Spleen (tissue), 7 donors: Measurements from ENCODE around the gene KRT9.

ENCODE experiments used
- POLR2A ChIP-seq, 3 donors: fragments of 450-650 bp; IDR thresholded peaks; one replicate each; pipeline ENCODE4 v1.5.1; 2017; ENCODE audit warnings: antibody characterized with exemption in 3 of 3, mild to moderate bottlenecking in 1 of 3
- TF ChIP-seq, protein P1 (sequence below), 11 experiments: fragments of 200-600 bp in 7 of 11; fragments of 450-650 bp in 4 of 11; sonication (generic) in 4 of 11; IDR thresholded peaks in 8 of 11; conservative IDR thresholded peaks in 3 of 11; 1 replicate in 7 of 11; 2 replicates in 4 of 11; pipeline versions ENCODE4 v1.4.0 to v1.8.0; 2016 to 2021; ENCODE audit warnings: antibody characterized with exemption in 11 of 11, inconsistent platforms in 4 of 11, mild to moderate bottlenecking in 1 of 11
- donor health status: DM: no; HTN: no; CAD: no; lungs with moderate emphysema.
- donor health status: DM: no; HTN: no; CAD: no.
- donor health status: DM: no; HTN: no; CAD: no.

DNA sequence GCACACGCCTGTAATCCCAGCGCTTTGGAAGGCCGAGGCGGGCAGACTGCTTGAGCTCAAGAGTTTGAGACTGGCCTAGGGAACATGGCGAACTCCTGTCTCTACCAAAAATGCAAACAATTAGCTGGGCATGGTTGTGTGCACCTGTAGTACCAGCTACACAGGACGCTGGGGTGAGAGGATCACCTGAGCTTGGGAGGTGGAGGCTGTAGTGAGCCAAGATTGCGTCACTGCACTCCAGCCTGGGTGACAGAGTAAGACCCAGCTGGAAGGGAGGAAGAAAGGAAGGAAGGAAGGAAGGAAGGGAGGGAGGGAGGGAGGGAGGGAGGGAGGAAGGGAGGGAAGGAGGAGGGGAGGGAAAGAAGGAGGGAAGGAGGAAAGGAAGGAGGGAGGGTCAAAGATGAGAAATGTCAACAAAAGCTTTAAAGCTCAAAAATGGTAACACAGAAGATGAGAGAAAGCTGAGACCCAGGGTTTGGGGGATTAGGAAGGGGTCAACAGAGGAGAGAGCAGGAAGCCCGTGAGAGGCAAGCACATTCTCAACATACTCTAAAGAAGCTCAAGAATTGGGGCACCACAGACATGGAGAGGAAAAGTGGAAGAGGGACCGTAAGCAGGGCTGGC lies 38.8 kb downstream of the KRT9 start:
- TF ChIP-seq, protein P1, sequence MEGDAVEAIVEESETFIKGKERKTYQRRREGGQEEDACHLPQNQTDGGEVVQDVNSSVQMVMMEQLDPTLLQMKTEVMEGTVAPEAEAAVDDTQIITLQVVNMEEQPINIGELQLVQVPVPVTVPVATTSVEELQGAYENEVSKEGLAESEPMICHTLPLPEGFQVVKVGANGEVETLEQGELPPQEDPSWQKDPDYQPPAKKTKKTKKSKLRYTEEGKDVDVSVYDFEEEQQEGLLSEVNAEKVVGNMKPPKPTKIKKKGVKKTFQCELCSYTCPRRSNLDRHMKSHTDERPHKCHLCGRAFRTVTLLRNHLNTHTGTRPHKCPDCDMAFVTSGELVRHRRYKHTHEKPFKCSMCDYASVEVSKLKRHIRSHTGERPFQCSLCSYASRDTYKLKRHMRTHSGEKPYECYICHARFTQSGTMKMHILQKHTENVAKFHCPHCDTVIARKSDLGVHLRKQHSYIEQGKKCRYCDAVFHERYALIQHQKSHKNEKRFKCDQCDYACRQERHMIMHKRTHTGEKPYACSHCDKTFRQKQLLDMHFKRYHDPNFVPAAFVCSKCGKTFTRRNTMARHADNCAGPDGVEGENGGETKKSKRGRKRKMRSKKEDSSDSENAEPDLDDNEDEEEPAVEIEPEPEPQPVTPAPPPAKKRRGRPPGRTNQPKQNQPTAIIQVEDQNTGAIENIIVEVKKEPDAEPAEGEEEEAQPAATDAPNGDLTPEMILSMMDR (IDR thresholded peaks at IDR 0.05 in 8 of 11, conservative IDR thresholded peaks at IDR 0.05 in 3 of 11), result no peak
- no peak for TF ChIP-seq POLR2A (IDR thresholded peaks at IDR 0.05)
